Mesodermal cell (in vitro differentiated cells): ENCODE results near the gene ELMO1.
"Not testable (repeated sequence)": the region's sequence is repeated elsewhere in the genome, so short reads cannot be mapped to it uniquely, and the experiment has no call there.

ENCODE experiments used
- H3K27ac ChIP-seq: 2 replicates; pipeline ENCODE4 v1.7.0; 2013; ENCODE audit warnings: mild to moderate bottlenecking, low read depth, low read length, moderate library complexity; ENCODE audit not compliant: severe bottlenecking
- H3K36me3 ChIP-seq: 2 replicates; pipeline ENCODE4 v1.7.1; 2013; ENCODE audit warnings: mild to moderate bottlenecking, low read length, moderate library complexity; ENCODE audit not compliant: control insufficient read depth, insufficient read depth
- H3K4me1 ChIP-seq: one replicate; pipeline ENCODE4 v1.7.1; 2013; ENCODE audit warnings: mild to moderate bottlenecking, low read length; ENCODE audit not compliant: insufficient read depth, control insufficient read depth, poor library complexity, severe bottlenecking
- H3K4me3 ChIP-seq: 2 replicates; pipeline ENCODE4 v1.7.0; 2013; ENCODE audit warnings: low read length, control low read depth, mild to moderate bottlenecking; ENCODE audit not compliant: insufficient read depth, poor library complexity, severe bottlenecking; ENCODE audit errors: extremely low read depth
- H3K9me3 ChIP-seq: 2 replicates; pipeline ENCODE4 v1.7.1; 2013; ENCODE audit warnings: mild to moderate bottlenecking, low read length, moderate library complexity; ENCODE audit not compliant: control insufficient read depth
- WGBS, 2 experiments: methylation state at CpG; one replicate each; pipeline ENCODE4 v1.1.5; 2013; ENCODE audit warnings: missing lambda C conversion rate in 2 of 2; ENCODE audit not compliant: insufficient coverage in 2 of 2; 5-methylcytosine and 5-hydroxymethylcytosine counted together

ELMO1 gene

GRCh38 chr7:36979810-36980248 lies 468.8 kb downstream of the ELMO1 start:
- Histone ChIP-seq H3K36me3 (no peaks in the 10 kb centered on the region), H3K9me3 (no peaks in the 10 kb centered on the region), H3K4me1 (no peaks in the 10 kb centered on the region), H3K27ac (no peak overlapping the region), H3K4me3 (no peak overlapping the region)
- 100% methylated on average over 2 of the region's 3 CpGs; no CpG with 5 or more reads in 1 of the 2 experiments for WGBS, 2 experiments

- Histone ChIP-seq H3K36me3 (no peaks in the 10 kb centered on the region), H3K9me3 (no peaks in the 10 kb centered on the region), H3K4me1 (no peaks in the 10 kb centered on the region), H3K4me3 (no peak overlapping the region), H3K27ac (no peak overlapping the region)
- WGBS, 2 experiments: 89 to 94% methylated on average over 2 of the region's 2 CpGs
Observed at GRCh38 chr7:36978461-36978860, 470.2 kb downstream of the ELMO1 start.

- Histone ChIP-seq H3K4me3 (no peak overlapping the region), H3K36me3 (no peaks in the 10 kb centered on the region), H3K4me1 (no peaks in the 10 kb centered on the region), H3K27ac (no peak overlapping the region), H3K9me3 (no peaks in the 10 kb centered on the region)
Observed at GRCh38 chr7:36977878-36978277, 470.8 kb downstream of the ELMO1 start.

GRCh38 chr7:36973534-36973933 lies 475.1 kb downstream of the ELMO1 start:
- not testable (repeated sequence) for H3K4me1 ChIP-seq, H3K9me3 ChIP-seq, H3K27ac ChIP-seq, H3K4me3 ChIP-seq, H3K36me3 ChIP-seq
- 96 to 97% methylated on average over 13 to 28 of the region's 28 CpGs for WGBS, 2 experiments

- Histone ChIP-seq H3K9me3 (no peaks in the 10 kb centered on the region), H3K27ac (peak overlapping the region; percentile 2), H3K4me1 (peaks cover 6% of the 10 kb centered on the region), H3K4me3 (no peak overlapping the region), H3K36me3 (no peaks in the 10 kb centered on the region)
- WGBS, 2 experiments: 85 to 95% methylated on average over 5 of the region's 5 CpGs
Observed at GRCh38 chr7:36972140-36972518, 476.5 kb downstream of the ELMO1 start.

- H3K9me3 ChIP-seq: no peaks in the 10 kb centered on the region
- no peaks in the 10 kb centered on the region for H3K36me3 ChIP-seq
- no peak overlapping the region for H3K4me3 ChIP-seq
- 80 to 93% methylated on average over 1 to 3 of the region's 9 CpGs for WGBS, 2 experiments
- H3K27ac ChIP-seq: peak overlapping the region; percentile 36
- peaks cover 6% of the 10 kb centered on the region for H3K4me1 ChIP-seq
Observed at GRCh38 chr7:36971515-36972139, 477.0 kb downstream of the ELMO1 start.

- no peaks in the 10 kb centered on the region for H3K9me3 ChIP-seq
- peak overlapping the region; percentile 36 for H3K27ac ChIP-seq
- H3K4me3 ChIP-seq: no peak overlapping the region
- peaks cover 6% of the 10 kb centered on the region for H3K4me1 ChIP-seq
- WGBS, 2 experiments: 94 to 100% methylated on average over 2 of the region's 5 CpGs
- no peaks in the 10 kb centered on the region for H3K36me3 ChIP-seq
Observed at GRCh38 chr7:36970551-36971514, 477.8 kb downstream of the ELMO1 start.

- no peak overlapping the region for H3K27ac ChIP-seq
- H3K9me3 ChIP-seq: no peaks in the 10 kb centered on the region
- H3K36me3 ChIP-seq: no peaks in the 10 kb centered on the region
- peaks cover 10% of the 10 kb centered on the region for H3K4me1 ChIP-seq
- H3K4me3 ChIP-seq: no peak overlapping the region
Observed at GRCh38 chr7:36969376-36969775, 479.3 kb downstream of the ELMO1 start.

GRCh38 chr7:36967387-36967786 lies 481.3 kb downstream of the ELMO1 start:
- WGBS, 2 experiments: 22 to 25% methylated on average over 3 of the region's 4 CpGs
- H3K4me1 ChIP-seq: peaks cover 11% of the 10 kb centered on the region
- no peaks in the 10 kb centered on the region for H3K9me3 ChIP-seq
- no peak overlapping the region for H3K27ac ChIP-seq
- H3K36me3 ChIP-seq: no peaks in the 10 kb centered on the region
- no peak overlapping the region for H3K4me3 ChIP-seq

GRCh38 chr7:36966636-36967035 lies 482.0 kb downstream of the ELMO1 start:
- H3K4me3 ChIP-seq: no peak overlapping the region
- no peak overlapping the region for H3K27ac ChIP-seq
- no peaks in the 10 kb centered on the region for H3K36me3 ChIP-seq
- WGBS, 2 experiments: 87 to 89% methylated on average over 3 of the region's 3 CpGs
- no peaks in the 10 kb centered on the region for H3K9me3 ChIP-seq
- H3K4me1 ChIP-seq: peaks cover 10% of the 10 kb centered on the region

GRCh38 chr7:36966039-36966438 lies 482.6 kb downstream of the ELMO1 start:
- H3K9me3 ChIP-seq: no peaks in the 10 kb centered on the region
- WGBS, 2 experiments: 83 to 90% methylated on average over 1 to 3 of the region's 3 CpGs
- H3K27ac ChIP-seq: no peak overlapping the region
- H3K36me3 ChIP-seq: no peaks in the 10 kb centered on the region
- H3K4me1 ChIP-seq: peaks cover 8% of the 10 kb centered on the region
- H3K4me3 ChIP-seq: no peak overlapping the region
